Measurements from ENCODE around the gene SVEP1.
"Not testable (repeated sequence)": the region's sequence is repeated elsewhere in the genome, so short reads cannot be mapped to it uniquely, and the experiment has no call there.

Gene SVEP1

DNA sequence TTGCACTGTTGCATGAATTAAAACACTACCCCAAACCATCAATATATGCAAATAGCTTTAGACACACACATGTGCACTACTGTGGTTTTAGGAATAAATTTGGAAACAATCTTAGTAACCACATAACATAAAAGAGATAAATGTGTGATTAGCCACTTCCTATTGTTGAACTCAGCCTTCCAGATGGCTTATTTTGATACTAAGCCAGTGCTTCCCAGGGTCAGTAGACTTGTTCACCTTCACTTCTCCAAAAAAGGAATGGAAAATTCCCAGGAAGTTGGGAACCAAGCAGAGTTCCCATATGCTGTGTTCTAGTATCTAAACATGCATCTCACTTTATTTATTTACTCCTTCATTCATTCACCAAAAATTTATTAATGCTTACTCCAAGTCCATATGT is 47.8 kb downstream of the SVEP1 start:
- Histone ChIP-seq H3K36me3 (ENCODE audit: control insufficient read depth, insufficient read depth, low read length) (no peaks in the 10 kb centered on the region), H3K27me3 (ENCODE audit: control insufficient read depth, insufficient read depth, low read length, poor library complexity, severe bottlenecking) (no peaks in the 10 kb centered on the region), H3K4me3 (ENCODE audit: insufficient read depth, low read depth, low read length) (no peak overlapping the region), H3K4me1 (ENCODE audit: control insufficient read depth, insufficient read depth, low read length) (no peaks in the 10 kb centered on the region), H3K27ac (ENCODE audit: insufficient read depth, low read depth, low read length, poor library complexity, severe bottlenecking) (no peak overlapping the region), H3K9me3 (ENCODE audit: control insufficient read depth, low read length) (no peaks in the 10 kb centered on the region)

DNA sequence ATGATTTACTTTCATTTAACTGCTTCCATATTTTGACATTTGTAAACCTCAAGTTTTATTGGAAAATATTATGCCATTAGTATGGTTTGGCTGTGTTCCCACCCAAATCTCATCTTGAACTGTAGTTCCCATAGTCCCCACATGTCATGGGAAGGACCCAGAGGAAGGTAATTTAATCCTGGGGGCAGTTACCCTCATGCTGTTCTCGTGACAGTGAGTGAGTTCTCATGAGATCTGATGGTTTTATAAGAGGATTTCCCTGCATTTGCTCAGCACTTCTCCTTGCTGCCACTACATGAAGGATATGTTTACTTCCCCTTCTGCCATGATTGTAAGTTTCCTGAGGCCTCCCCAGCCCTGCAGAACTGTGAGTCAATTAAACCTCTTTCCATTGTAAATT is 48.3 kb downstream of the SVEP1 start:
- WGBS, 2 experiments: 85 to 96% methylated on average over 1 of the region's 1 CpG
- H3K9me3 ChIP-seq (ENCODE audit: control insufficient read depth, low read length); H3K4me3 ChIP-seq (ENCODE audit: insufficient read depth, low read depth, low read length); H3K36me3 ChIP-seq (ENCODE audit: control insufficient read depth, insufficient read depth, low read length); H3K27ac ChIP-seq (ENCODE audit: insufficient read depth, low read depth, low read length, poor library complexity, severe bottlenecking); H3K4me1 ChIP-seq (ENCODE audit: control insufficient read depth, insufficient read depth, low read length); H3K27me3 ChIP-seq (ENCODE audit: control insufficient read depth, insufficient read depth, low read length, poor library complexity, severe bottlenecking): not testable (repeated sequence)

DNA sequence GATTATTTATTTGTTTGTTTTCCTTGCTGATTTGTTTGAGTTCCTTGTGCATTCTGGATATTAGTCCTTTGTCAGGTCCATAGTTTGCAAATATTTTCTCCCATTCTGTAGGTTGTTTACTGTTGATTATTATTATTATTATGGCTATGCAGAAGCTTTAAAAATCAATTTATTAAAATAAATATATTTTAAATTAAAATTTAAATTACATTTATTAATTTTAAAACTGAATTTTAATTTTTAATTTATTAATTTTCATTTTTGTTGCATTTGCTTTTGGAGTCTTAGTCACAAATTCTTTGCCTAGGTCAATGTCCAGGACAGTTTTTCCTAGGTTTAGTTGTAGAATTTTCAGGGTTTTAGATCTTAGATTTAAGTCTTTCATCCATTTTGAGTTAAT is 50.9 kb downstream of the SVEP1 start:
- Histone ChIP-seq H3K27ac (ENCODE audit: insufficient read depth, low read depth, low read length, poor library complexity, severe bottlenecking) (no peak overlapping the region), H3K27me3 (ENCODE audit: control insufficient read depth, insufficient read depth, low read length, poor library complexity, severe bottlenecking) (no peaks in the 10 kb centered on the region), H3K4me1 (ENCODE audit: control insufficient read depth, insufficient read depth, low read length) (no peaks in the 10 kb centered on the region), H3K9me3 (ENCODE audit: control insufficient read depth, low read length) (no peaks in the 10 kb centered on the region), H3K4me3 (ENCODE audit: insufficient read depth, low read depth, low read length) (no peak overlapping the region), H3K36me3 (ENCODE audit: control insufficient read depth, insufficient read depth, low read length) (no peaks in the 10 kb centered on the region)

- 83 to 94% methylated on average over 1 of the region's 1 CpG for WGBS, 2 experiments
- H3K27me3 ChIP-seq (ENCODE audit: control insufficient read depth, insufficient read depth, low read length, poor library complexity, severe bottlenecking): no peaks in the 10 kb centered on the region
- no peaks in the 10 kb centered on the region for H3K4me1 ChIP-seq (ENCODE audit: control insufficient read depth, insufficient read depth, low read length)
- H3K9me3 ChIP-seq (ENCODE audit: control insufficient read depth, low read length): no peaks in the 10 kb centered on the region
- no peak overlapping the region for H3K4me3 ChIP-seq (ENCODE audit: insufficient read depth, low read depth, low read length)
- H3K27ac ChIP-seq (ENCODE audit: insufficient read depth, low read depth, low read length, poor library complexity, severe bottlenecking): no peak overlapping the region
- no peaks in the 10 kb centered on the region for H3K36me3 ChIP-seq (ENCODE audit: control insufficient read depth, insufficient read depth, low read length)
Observed at GRCh38 chr9:110526426-110526825, 53.1 kb downstream of the SVEP1 start.

- Histone ChIP-seq H3K4me3 (ENCODE audit: insufficient read depth, low read depth, low read length) (no peak overlapping the region), H3K27me3 (ENCODE audit: control insufficient read depth, insufficient read depth, low read length, poor library complexity, severe bottlenecking) (no peaks in the 10 kb centered on the region), H3K9me3 (ENCODE audit: control insufficient read depth, low read length) (no peaks in the 10 kb centered on the region), H3K4me1 (ENCODE audit: control insufficient read depth, insufficient read depth, low read length) (no peaks in the 10 kb centered on the region), H3K36me3 (ENCODE audit: control insufficient read depth, insufficient read depth, low read length) (no peaks in the 10 kb centered on the region), H3K27ac (ENCODE audit: insufficient read depth, low read depth, low read length, poor library complexity, severe bottlenecking) (no peak overlapping the region)
- WGBS, 2 experiments: 92 to 97% methylated on average over 2 of the region's 2 CpGs
Observed at GRCh38 chr9:110521206-110521605, 58.3 kb downstream of the SVEP1 start.

DNA sequence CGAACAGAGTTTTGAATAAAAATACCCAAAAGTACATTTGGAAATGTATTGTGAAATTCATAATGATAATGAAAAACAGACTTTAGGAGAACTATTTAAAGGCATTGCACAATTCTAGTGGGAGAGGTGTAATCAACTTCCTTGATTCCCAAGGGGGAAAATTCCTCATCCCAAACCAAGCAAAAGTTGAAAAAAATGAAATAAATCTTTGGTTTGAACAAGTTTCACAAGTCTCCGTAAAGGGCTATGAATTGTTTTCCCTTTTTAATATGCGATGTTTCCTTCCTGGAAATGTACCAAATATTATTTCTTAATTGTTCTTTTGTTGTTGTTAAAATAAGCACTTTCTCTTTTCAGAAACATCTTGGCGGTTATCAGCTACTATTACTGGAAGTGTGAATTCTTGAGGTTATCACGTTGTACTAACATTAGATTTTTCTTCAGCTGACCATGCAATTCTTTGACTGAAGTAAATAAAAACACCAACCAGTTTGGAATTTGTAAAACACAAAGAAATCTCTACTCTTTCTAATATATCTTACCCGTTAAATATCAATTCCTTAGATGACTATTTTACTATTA is 59.3 kb downstream of the SVEP1 start:
- H3K27ac ChIP-seq (ENCODE audit: insufficient read depth, low read depth, low read length, poor library complexity, severe bottlenecking): no peak overlapping the region
- H3K4me3 ChIP-seq (ENCODE audit: insufficient read depth, low read depth, low read length): no peak overlapping the region
- H3K4me1 ChIP-seq (ENCODE audit: control insufficient read depth, insufficient read depth, low read length): no peaks in the 10 kb centered on the region
- WGBS, 2 experiments: 91 to 97% methylated on average over 3 to 5 of the region's 6 CpGs
- no peaks in the 10 kb centered on the region for H3K27me3 ChIP-seq (ENCODE audit: control insufficient read depth, insufficient read depth, low read length, poor library complexity, severe bottlenecking)
- no peaks in the 10 kb centered on the region for H3K9me3 ChIP-seq (ENCODE audit: control insufficient read depth, low read length)
- H3K36me3 ChIP-seq (ENCODE audit: control insufficient read depth, insufficient read depth, low read length): no peaks in the 10 kb centered on the region

DNA sequence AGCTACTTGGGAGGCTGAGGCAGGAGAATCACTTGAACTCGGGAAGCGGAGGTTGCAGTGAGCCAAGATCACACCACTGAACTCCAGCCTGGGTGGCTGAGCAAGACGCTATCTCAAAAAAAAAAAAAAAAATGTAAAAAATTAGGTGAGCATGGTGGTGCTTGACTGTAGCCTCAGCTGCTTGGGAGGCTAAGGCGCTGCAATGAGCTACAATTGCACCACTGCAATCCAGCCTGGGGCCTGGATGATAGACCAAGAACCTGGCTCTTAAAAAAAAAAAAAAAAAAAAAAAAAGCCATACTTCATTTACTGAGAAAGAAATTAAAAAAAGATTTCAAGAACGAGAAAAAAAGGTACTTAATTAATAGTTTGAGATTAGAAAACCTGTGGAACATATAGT is 62.1 kb downstream of the SVEP1 start:
- H3K4me1 ChIP-seq (ENCODE audit: control insufficient read depth, insufficient read depth, low read length): no peaks in the 10 kb centered on the region
- H3K9me3 ChIP-seq (ENCODE audit: control insufficient read depth, low read length): no peaks in the 10 kb centered on the region
- H3K36me3 ChIP-seq (ENCODE audit: control insufficient read depth, insufficient read depth, low read length): no peaks in the 10 kb centered on the region
- WGBS, 2 experiments: 91 to 98% methylated on average over 4 of the region's 5 CpGs
- H3K4me3 ChIP-seq (ENCODE audit: insufficient read depth, low read depth, low read length): no peak overlapping the region
- H3K27ac ChIP-seq (ENCODE audit: insufficient read depth, low read depth, low read length, poor library complexity, severe bottlenecking): no peak overlapping the region
- H3K27me3 ChIP-seq (ENCODE audit: control insufficient read depth, insufficient read depth, low read length, poor library complexity, severe bottlenecking): no peaks in the 10 kb centered on the region

DNA sequence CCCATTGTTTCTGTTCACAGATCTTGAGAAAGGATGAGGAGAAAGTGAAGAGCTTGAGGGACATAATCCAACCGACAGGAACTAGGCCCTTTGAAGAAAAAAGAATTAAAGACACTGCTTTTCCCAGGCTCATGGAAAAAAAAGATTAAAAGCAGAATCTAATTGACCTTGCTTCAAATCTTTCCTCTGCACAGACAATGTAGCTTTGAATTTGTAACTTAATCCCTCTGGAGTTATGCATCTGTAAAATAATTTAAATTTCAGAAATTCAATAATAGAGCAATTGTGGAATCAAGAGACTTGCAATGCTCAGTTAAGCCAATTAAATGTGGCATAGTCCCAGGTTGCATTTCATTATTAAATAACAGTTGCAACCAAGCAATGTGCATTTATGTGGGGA is 64.6 kb downstream of the SVEP1 start:
- no peaks in the 10 kb centered on the region for H3K36me3 ChIP-seq (ENCODE audit: control insufficient read depth, insufficient read depth, low read length)
- 74 to 79% methylated on average over 1 of the region's 1 CpG for WGBS, 2 experiments
- H3K27ac ChIP-seq (ENCODE audit: insufficient read depth, low read depth, low read length, poor library complexity, severe bottlenecking): no peak overlapping the region
- no peaks in the 10 kb centered on the region for H3K4me1 ChIP-seq (ENCODE audit: control insufficient read depth, insufficient read depth, low read length)
- no peak overlapping the region for H3K4me3 ChIP-seq (ENCODE audit: insufficient read depth, low read depth, low read length)
- H3K9me3 ChIP-seq (ENCODE audit: control insufficient read depth, low read length): no peaks in the 10 kb centered on the region
- H3K27me3 ChIP-seq (ENCODE audit: control insufficient read depth, insufficient read depth, low read length, poor library complexity, severe bottlenecking): no peaks in the 10 kb centered on the region

- no peaks in the 10 kb centered on the region for H3K4me1 ChIP-seq (ENCODE audit: control insufficient read depth, insufficient read depth, low read length)
- H3K4me3 ChIP-seq (ENCODE audit: insufficient read depth, low read depth, low read length): no peak overlapping the region
- 96 to 98% methylated on average over 3 of the region's 3 CpGs for WGBS, 2 experiments
- H3K9me3 ChIP-seq (ENCODE audit: control insufficient read depth, low read length): no peaks in the 10 kb centered on the region
- no peaks in the 10 kb centered on the region for H3K36me3 ChIP-seq (ENCODE audit: control insufficient read depth, insufficient read depth, low read length)
- no peak overlapping the region for H3K27ac ChIP-seq (ENCODE audit: insufficient read depth, low read depth, low read length, poor library complexity, severe bottlenecking)
- no peaks in the 10 kb centered on the region for H3K27me3 ChIP-seq (ENCODE audit: control insufficient read depth, insufficient read depth, low read length, poor library complexity, severe bottlenecking)
Observed at GRCh38 chr9:110512817-110513216, 66.7 kb downstream of the SVEP1 start.

DNA sequence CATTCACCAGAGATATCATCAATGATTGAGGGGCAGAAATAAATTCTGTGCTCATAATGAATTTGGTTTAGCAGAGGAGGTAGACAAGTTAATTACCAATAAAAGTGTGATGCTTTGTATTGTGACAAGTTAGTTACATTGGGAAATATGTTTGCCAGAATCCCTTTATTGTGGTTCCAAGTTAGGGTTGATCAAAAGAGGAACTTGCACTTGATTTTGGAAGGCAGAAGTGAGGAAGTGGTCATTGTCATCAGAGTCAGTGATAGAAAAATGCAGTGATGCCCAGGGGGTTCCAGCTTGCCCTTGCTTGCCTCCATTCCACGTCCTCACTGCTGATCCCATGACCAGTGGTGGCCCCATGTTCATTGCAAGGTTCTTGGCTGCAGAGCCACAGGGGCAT is 69.7 kb downstream of the SVEP1 start:
- Histone ChIP-seq H3K4me1 (ENCODE audit: control insufficient read depth, insufficient read depth, low read length) (no peaks in the 10 kb centered on the region), H3K27ac (ENCODE audit: insufficient read depth, low read depth, low read length, poor library complexity, severe bottlenecking) (no peak overlapping the region)
- WGBS, 2 experiments: 87 to 92% methylated on average over 1 of the region's 1 CpG

DNA sequence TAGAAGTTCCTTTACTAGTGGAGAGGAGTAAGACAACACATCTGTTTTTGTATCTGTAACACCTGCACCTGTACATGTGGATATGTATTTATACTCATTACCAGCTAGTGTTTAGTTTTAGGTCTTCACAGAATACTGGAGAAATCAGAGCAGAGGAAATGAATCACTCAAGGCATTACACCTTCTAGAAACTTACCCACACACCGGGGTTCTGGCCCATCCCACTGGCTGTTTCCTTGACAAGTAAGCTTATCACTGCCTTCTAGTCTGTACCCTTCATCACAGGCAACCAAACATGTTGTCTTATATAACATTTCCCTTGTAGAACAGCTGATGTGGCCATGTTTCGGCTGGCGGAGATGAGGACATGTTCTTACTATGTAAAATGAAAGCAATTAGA is 76.7 kb downstream of the SVEP1 start:
- WGBS, 2 experiments: 61 to 81% methylated on average over 1 of the region's 3 CpGs
- Histone ChIP-seq H3K4me3 (ENCODE audit: insufficient read depth, low read depth, low read length) (no peak overlapping the region), H3K4me1 (ENCODE audit: control insufficient read depth, insufficient read depth, low read length) (no peaks in the 10 kb centered on the region), H3K27ac (ENCODE audit: insufficient read depth, low read depth, low read length, poor library complexity, severe bottlenecking) (no peak overlapping the region), H3K36me3 (ENCODE audit: control insufficient read depth, insufficient read depth, low read length) (no peaks in the 10 kb centered on the region), H3K9me3 (ENCODE audit: control insufficient read depth, low read length) (no peaks in the 10 kb centered on the region), H3K27me3 (ENCODE audit: control insufficient read depth, insufficient read depth, low read length, poor library complexity, severe bottlenecking) (no peaks in the 10 kb centered on the region)

More for the DNA sequence above, 69.7 kb downstream of the SVEP1 start:
- H3K4me3 ChIP-seq (ENCODE audit: insufficient read depth, low read depth, low read length): no peak overlapping the region
- no peaks in the 10 kb centered on the region for H3K27me3 ChIP-seq (ENCODE audit: control insufficient read depth, insufficient read depth, low read length, poor library complexity, severe bottlenecking)
- no peaks in the 10 kb centered on the region for H3K9me3 ChIP-seq (ENCODE audit: control insufficient read depth, low read length)
- no peaks in the 10 kb centered on the region for H3K36me3 ChIP-seq (ENCODE audit: control insufficient read depth, insufficient read depth, low read length)

All from ectodermal cell (in vitro differentiated cells).